PC-3 (cell line): ENCODE data around the gene C11orf97.

Source experiments
- CTCF ChIP-seq: fragments of 300-600 bp; sonication (generic); conservative IDR thresholded peaks from 2 replicates; pipeline ENCODE4 v1.5.1; 2017; ENCODE audit warnings: antibody characterized with exemption, low read depth, mild to moderate bottlenecking, low read length
- EZH2 ChIP-seq: fragments of 300-600 bp; sonication (generic); IDR thresholded peaks from one replicate; pipeline ENCODE4 v1.6.1; 2017; ENCODE audit warnings: antibody characterized with exemption, mild to moderate bottlenecking, low read length; ENCODE audit not compliant: unreplicated experiment

GRCh38 chr11:94558932-94559331 is 46.7 kb downstream of the C11orf97 start:
- TF ChIP-seq CTCF (no peak), EZH2 (no peak)
